ENCODE measurements around the gene GHITM.
"Not testable (repeated sequence)": the region's sequence is repeated elsewhere in the genome, so short reads cannot be mapped to it uniquely, and the experiment has no call there.

GHITM gene

DNA sequence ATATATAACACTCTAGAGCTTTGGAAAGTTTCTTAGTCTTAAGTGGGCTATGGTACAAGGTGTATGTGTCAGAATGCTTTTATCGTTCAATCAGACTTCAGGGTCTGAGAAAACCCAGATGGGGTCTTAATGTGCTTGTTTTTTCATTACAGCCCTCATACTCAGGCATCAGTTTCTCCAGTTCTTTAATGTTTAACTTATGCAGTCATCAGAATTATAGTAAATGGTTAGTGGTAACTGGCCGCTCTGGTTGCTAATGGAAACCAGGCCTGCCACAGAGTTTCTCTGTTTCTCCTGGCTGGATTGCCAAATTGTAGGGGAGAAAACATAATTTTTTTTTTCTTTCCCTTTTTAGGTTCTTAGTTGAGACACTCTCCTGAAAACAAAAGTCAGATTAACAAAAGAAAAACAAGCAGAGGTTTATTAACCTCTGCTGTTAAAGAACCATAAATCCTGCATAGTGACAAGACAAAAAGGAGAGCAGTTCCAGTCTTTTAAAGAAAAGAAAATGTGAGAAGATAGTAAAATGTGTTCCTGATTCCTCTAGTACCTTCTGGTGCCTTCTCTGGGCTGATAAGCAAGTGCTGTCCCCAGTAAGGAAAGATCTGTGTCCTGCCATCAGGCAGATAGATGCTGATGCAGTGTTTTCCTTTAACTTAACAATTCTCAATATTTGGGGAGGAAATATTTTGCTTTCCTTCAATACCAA is 21.5 kb upstream of the GHITM start:
- H3K36me3 ChIP-seq (ENCODE audit: control insufficient read depth, insufficient read depth, low read length), result no peaks in the 10 kb centered on the region
- no peak overlapping the region for H3K27ac ChIP-seq (ENCODE audit: low read length)
- H3K9me3 ChIP-seq (ENCODE audit: control insufficient read depth, insufficient read depth, low read length), result no peaks in the 10 kb centered on the region
- DNase-seq (ENCODE audit: low read depth, low spot score), result no peak
- H3K4me1 ChIP-seq (ENCODE audit: control insufficient read depth, insufficient read depth, low read length), result no peaks in the 10 kb centered on the region
- H3K4me3 ChIP-seq (ENCODE audit: low read length), result no peak overlapping the region
- WGBS (ENCODE audit: insufficient coverage, insufficient read length), result no CpG with 5 or more reads among the region's 2 CpGs
- no peaks in the 10 kb centered on the region for H3K27me3 ChIP-seq (ENCODE audit: control insufficient read depth, insufficient read depth, low read length)

GRCh38 chr10:84118395-84119006 is 20.8 kb upstream of the GHITM start:
- no peak overlapping the region for H3K27ac ChIP-seq (ENCODE audit: low read length)
- WGBS (ENCODE audit: insufficient coverage, insufficient read length), result 100% methylated on average over 3 of the region's 12 CpGs
- DNase-seq (ENCODE audit: low read depth, low spot score), result no peak

GRCh38 chr10:84123362-84123761 is 15.9 kb upstream of the GHITM start:
- Histone ChIP-seq H3K4me3 (ENCODE audit: low read length) (no peak overlapping the region), H3K27ac (ENCODE audit: low read length) (no peak overlapping the region), H3K4me1 (ENCODE audit: control insufficient read depth, insufficient read depth, low read length) (no peaks in the 10 kb centered on the region), H3K27me3 (ENCODE audit: control insufficient read depth, insufficient read depth, low read length) (no peaks in the 10 kb centered on the region), H3K9me3 (ENCODE audit: control insufficient read depth, insufficient read depth, low read length) (no peaks in the 10 kb centered on the region), H3K36me3 (ENCODE audit: control insufficient read depth, insufficient read depth, low read length) (no peaks in the 10 kb centered on the region)
- no peak for DNase-seq (ENCODE audit: low read depth, low spot score)
- WGBS (ENCODE audit: insufficient coverage, insufficient read length), result no CpG with 5 or more reads among the region's 1 CpG

More at GRCh38 chr10:84118395-84119006, 20.8 kb upstream of the GHITM start:
- H3K4me1 ChIP-seq (ENCODE audit: control insufficient read depth, insufficient read depth, low read length), result no peaks in the 10 kb centered on the region
- no peaks in the 10 kb centered on the region for H3K27me3 ChIP-seq (ENCODE audit: control insufficient read depth, insufficient read depth, low read length)
- no peaks in the 10 kb centered on the region for H3K9me3 ChIP-seq (ENCODE audit: control insufficient read depth, insufficient read depth, low read length)
- H3K36me3 ChIP-seq (ENCODE audit: control insufficient read depth, insufficient read depth, low read length), result no peaks in the 10 kb centered on the region
- no peak overlapping the region for H3K4me3 ChIP-seq (ENCODE audit: low read length)

GRCh38 chr10:84125910-84126784 is 13.2 kb upstream of the GHITM start:
- H3K4me3 ChIP-seq (ENCODE audit: low read length); H3K9me3 ChIP-seq (ENCODE audit: control insufficient read depth, insufficient read depth, low read length); H3K27me3 ChIP-seq (ENCODE audit: control insufficient read depth, insufficient read depth, low read length); H3K4me1 ChIP-seq (ENCODE audit: control insufficient read depth, insufficient read depth, low read length); H3K36me3 ChIP-seq (ENCODE audit: control insufficient read depth, insufficient read depth, low read length); DNase-seq (ENCODE audit: low read depth, low spot score); H3K27ac ChIP-seq (ENCODE audit: low read length): not testable (repeated sequence)
- no CpG with 5 or more reads among the region's 10 CpGs for WGBS (ENCODE audit: insufficient coverage, insufficient read length)

- Histone ChIP-seq H3K36me3 (ENCODE audit: control insufficient read depth, insufficient read depth, low read length) (no peaks in the 10 kb centered on the region), H3K27me3 (ENCODE audit: control insufficient read depth, insufficient read depth, low read length) (no peaks in the 10 kb centered on the region), H3K27ac (ENCODE audit: low read length) (no peak overlapping the region), H3K9me3 (ENCODE audit: control insufficient read depth, insufficient read depth, low read length) (no peaks in the 10 kb centered on the region; the same call in 1 of the 2 replicates), H3K4me1 (ENCODE audit: control insufficient read depth, insufficient read depth, low read length) (no peaks in the 10 kb centered on the region), H3K4me3 (ENCODE audit: low read length) (no peak overlapping the region)
- no peak for DNase-seq (ENCODE audit: low read depth, low spot score)
- WGBS (ENCODE audit: insufficient coverage, insufficient read length), result no CpG with 5 or more reads among the region's 1 CpG
Observed at GRCh38 chr10:84126785-84127167, 12.5 kb upstream of the GHITM start.

GRCh38 chr10:84135836-84136235 is 3.5 kb upstream of the GHITM start:
- Histone ChIP-seq H3K27ac (ENCODE audit: low read length) (no peak overlapping the region), H3K36me3 (ENCODE audit: control insufficient read depth, insufficient read depth, low read length) (no peaks in the 10 kb centered on the region; the same call in 1 of the 2 replicates), H3K4me1 (ENCODE audit: control insufficient read depth, insufficient read depth, low read length) (peaks cover 2% of the 10 kb centered on the region; the same call in 1 of the 2 replicates), H3K9me3 (ENCODE audit: control insufficient read depth, insufficient read depth, low read length) (no peaks in the 10 kb centered on the region), H3K27me3 (ENCODE audit: control insufficient read depth, insufficient read depth, low read length) (no peaks in the 10 kb centered on the region), H3K4me3 (ENCODE audit: low read length) (no peak overlapping the region)
- DNase-seq (ENCODE audit: low read depth, low spot score), result no peak
- no CpG with 5 or more reads among the region's 2 CpGs for WGBS (ENCODE audit: insufficient coverage, insufficient read length)

DNA sequence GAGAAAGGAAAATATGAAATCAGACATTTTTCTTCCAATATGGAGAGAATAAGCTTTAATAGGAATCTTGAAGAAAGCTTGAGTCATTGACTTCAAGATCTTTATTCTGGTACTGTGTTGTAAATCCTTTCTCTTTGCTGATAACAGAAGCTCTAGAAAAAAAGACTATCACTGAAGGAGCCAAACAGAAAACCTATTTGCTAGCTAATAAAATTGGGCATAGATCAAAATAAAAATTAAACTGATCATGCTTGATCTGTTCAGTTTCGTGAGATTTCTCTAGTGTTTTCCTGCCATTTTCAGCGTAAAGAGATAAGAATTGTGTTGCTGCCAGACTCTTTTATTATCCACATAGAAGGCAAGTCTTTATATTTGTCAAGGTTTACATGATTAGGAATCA is 1.5 kb upstream of the GHITM start:
- Histone ChIP-seq H3K36me3 (ENCODE audit: control insufficient read depth, insufficient read depth, low read length) (no peaks in the 10 kb centered on the region; the same call in 1 of the 2 replicates), H3K4me1 (ENCODE audit: control insufficient read depth, insufficient read depth, low read length) (peaks cover 2% of the 10 kb centered on the region; the same call in 1 of the 2 replicates), H3K9me3 (ENCODE audit: control insufficient read depth, insufficient read depth, low read length) (no peaks in the 10 kb centered on the region), H3K4me3 (ENCODE audit: low read length) (no peak overlapping the region), H3K27ac (ENCODE audit: low read length) (no peak overlapping the region), H3K27me3 (ENCODE audit: control insufficient read depth, insufficient read depth, low read length) (no peaks in the 10 kb centered on the region)
- no peak for DNase-seq (ENCODE audit: low read depth, low spot score)
- WGBS (ENCODE audit: insufficient coverage, insufficient read length), result no CpG with 5 or more reads among the region's 2 CpGs

GRCh38 chr10:84138478-84139125 is 707 bp upstream of the GHITM start:
- Histone ChIP-seq H3K4me3 (ENCODE audit: low read length) (peak overlapping the region; percentile 1; the same call in 1 of the 2 replicates), H3K4me1 (ENCODE audit: control insufficient read depth, insufficient read depth, low read length) (peaks cover 2% of the 10 kb centered on the region; the same call in 1 of the 2 replicates), H3K27me3 (ENCODE audit: control insufficient read depth, insufficient read depth, low read length) (no peaks in the 10 kb centered on the region), H3K9me3 (ENCODE audit: control insufficient read depth, insufficient read depth, low read length) (no peaks in the 10 kb centered on the region), H3K27ac (ENCODE audit: low read length) (no peak overlapping the region), H3K36me3 (ENCODE audit: control insufficient read depth, insufficient read depth, low read length) (no peaks in the 10 kb centered on the region; the same call in none of the 2 replicates)
- DNase-seq (ENCODE audit: low read depth, low spot score), result no peak
- no CpG with 5 or more reads among the region's 20 CpGs for WGBS (ENCODE audit: insufficient coverage, insufficient read length)

- H3K4me1 ChIP-seq (ENCODE audit: control insufficient read depth, insufficient read depth, low read length), result peaks cover 2% of the 10 kb centered on the region; the same call in 1 of the 2 replicates
- no peaks in the 10 kb centered on the region for H3K27me3 ChIP-seq (ENCODE audit: control insufficient read depth, insufficient read depth, low read length)
- no peak for DNase-seq (ENCODE audit: low read depth, low spot score)
- H3K36me3 ChIP-seq (ENCODE audit: control insufficient read depth, insufficient read depth, low read length), result peaks cover 3% of the 10 kb centered on the region
- H3K4me3 ChIP-seq (ENCODE audit: low read length), result peak overlapping the region; percentile 87; the same call in 1 of the 2 replicates
- no CpG with 5 or more reads among the region's 12 CpGs for WGBS (ENCODE audit: insufficient coverage, insufficient read length)
- H3K9me3 ChIP-seq (ENCODE audit: control insufficient read depth, insufficient read depth, low read length), result no peaks in the 10 kb centered on the region
- H3K27ac ChIP-seq (ENCODE audit: low read length), result no peak overlapping the region
Observed at GRCh38 chr10:84140036-84140379, 699 bp downstream of the GHITM start.

DNA sequence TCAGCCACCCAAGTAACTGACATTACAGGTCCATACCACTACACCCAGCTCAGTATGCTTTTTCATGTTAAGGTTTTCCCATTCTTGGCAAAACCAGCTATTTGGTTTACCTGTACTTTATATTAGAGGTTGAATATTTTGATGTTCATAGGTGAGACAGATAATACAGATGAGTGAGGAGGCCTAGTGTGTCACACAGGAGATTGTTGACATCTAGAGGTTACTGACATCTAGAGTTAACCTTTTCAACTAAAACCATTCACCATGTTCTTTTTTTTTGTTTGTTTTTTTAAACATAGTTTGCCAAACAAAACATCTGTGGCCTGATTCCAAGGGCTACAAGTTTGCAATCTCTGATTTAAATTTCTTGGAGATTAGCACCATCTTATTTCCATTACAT is 8.0 kb downstream of the GHITM start:
- no peak for DNase-seq (ENCODE audit: low read depth, low spot score)
- Histone ChIP-seq H3K27me3 (ENCODE audit: control insufficient read depth, insufficient read depth, low read length) (no peaks in the 10 kb centered on the region), H3K4me1 (ENCODE audit: control insufficient read depth, insufficient read depth, low read length) (no peaks in the 10 kb centered on the region), H3K9me3 (ENCODE audit: control insufficient read depth, insufficient read depth, low read length) (no peaks in the 10 kb centered on the region), H3K36me3 (ENCODE audit: control insufficient read depth, insufficient read depth, low read length) (peaks cover 10% of the 10 kb centered on the region; the same call in 1 of the 2 replicates), H3K27ac (ENCODE audit: low read length) (no peak overlapping the region), H3K4me3 (ENCODE audit: low read length) (no peak overlapping the region)

All from iPS DF 6.9 (cell line).